Measurements from ENCODE around the gene SCAF4.
A peak's percentile ranks its signal among the peaks of the same experiment; 100 is the strongest.

Gene SCAF4

DNA sequence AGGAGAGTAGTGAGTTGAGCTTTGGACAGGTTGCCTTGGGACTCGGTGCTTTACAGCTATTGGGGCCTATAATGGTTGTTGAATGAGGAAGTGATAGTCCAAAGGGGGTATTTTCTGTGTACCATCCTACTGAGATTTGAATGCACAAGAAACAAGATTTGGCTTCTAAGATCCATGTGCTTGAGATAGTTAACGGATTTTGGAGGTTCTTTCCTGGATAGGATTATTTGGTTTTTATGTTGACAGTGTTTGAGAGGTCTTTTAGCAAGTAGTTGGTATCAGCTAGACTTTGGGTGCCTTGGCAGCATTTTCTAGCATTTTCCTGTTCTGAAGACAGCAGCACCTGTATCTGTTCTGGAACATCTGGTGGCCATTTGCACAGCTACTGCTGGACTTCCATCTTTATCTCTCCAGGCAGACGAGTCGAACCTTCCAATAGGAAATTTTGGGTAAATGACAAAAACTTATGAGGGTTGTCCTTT lies 3.6 kb upstream of the SCAF4 start:
- DNase-seq, result no peak

DNA sequence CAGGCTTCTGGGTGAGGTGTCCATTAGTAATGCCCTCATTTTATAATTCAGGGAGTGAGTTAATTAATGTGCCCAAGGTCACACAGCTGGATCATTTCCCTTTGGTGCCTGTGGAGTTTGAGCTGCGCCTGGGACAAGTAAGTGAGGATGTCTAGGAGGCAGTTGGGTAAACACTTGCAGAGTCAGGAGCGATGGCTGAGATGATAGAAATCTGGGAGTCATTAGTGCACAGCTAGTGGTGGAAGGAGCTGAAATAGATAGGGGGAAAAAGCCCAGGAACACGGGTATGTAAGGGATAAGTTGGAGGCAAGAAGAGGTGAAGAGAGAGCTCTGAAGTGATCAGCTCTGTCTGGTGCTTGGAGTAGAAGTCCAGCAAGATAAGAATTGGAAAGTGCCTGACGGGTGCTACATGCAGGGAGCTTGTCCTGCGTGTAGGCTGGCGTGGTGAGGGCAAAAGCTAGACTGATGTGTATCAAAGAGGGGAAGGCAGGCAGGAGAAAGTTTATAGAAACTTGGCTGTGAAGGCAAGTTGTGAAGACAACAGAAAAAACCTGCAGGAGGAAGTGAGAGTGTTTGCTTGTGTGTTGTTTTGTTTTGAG lies 1.7 kb upstream of the SCAF4 start:
- DNase-seq, result peak; percentile 42

DNA sequence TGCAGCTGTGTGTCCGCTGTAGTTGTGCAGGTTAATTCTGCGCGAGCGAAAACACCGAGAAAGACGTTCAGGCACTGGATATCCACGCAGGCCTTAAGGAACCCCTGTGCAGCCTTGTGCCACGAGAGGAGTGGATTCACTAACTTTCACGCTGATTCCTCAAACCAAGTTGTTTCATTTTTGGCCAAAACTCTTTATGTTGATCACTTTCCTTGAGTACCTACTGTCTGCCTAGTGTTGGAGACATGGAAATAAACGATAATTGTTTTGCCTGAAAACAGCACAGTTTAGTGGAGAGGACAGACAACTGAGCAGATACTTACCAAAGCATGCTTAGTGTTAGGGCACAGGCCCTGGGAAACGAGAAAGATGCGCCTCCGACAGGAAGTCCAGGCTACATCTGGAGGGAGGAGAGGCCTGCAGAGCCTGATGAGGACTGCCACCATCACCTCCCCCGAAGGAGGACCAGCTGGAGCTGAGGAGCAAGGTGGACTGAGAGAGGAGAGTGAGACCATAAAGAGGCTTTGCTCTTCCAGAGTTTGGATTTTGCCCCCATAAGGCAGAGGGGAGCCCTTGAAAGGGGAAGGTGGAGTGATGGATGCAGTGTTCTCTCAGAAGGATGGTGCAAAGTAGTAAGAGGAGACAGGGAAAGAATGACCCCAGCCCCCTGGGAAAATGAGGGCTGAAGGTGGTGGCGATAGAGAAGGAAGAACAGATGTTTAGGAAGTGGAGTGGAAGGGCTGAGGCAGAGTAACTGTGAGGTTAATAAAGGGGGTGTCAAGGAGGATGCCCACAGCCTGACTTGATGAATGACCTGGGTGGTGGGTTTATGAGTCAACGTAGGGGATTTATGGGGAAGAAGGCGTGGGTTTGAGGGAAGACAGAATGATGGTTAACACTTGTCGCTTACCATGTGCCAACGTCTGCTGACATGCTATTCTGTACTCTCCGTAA lies 956 bp upstream of the SCAF4 start:
- DNase-seq, result peak; percentile 69

DNA sequence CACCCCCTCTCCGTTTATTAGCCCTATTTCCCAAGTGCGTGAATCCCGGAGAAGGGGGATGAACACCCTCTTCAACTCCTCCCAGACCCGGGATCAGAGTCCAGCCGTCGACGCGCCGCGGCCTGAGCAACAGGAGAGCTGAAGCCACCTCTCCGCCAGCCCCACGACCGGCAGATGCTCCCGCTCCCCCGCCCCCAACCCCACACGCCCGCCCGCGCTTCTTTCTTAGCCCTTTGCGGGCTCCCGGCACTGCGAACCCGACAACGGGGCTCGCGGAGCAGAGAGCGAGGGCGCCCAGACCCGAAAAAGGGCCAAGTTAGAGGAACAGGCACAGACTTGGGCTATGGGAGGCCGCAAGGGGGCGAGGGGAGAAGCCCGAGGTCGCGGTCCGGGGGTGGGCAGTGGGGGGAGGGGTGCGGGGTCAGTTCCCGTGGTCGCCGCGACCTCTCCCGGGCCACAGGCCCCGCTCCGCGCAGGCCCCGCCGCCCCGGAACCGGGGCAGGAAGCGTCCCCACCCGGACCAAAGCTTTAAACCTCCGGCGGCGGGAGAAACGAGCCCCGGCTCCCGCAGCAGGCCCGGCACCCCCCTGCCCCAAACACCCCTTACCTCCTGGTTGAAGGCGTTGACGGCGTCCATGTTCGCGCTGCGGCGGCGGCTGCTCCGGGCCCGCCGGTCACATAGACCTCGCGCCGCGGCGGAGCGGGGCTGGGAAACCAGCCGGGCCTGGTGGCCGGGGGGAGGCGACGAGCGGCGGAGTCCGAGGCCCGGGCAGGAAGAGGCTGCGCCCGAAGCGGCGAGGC lies 662 bp downstream of the SCAF4 start:
- DNase-seq, result peak; percentile 83

DNA sequence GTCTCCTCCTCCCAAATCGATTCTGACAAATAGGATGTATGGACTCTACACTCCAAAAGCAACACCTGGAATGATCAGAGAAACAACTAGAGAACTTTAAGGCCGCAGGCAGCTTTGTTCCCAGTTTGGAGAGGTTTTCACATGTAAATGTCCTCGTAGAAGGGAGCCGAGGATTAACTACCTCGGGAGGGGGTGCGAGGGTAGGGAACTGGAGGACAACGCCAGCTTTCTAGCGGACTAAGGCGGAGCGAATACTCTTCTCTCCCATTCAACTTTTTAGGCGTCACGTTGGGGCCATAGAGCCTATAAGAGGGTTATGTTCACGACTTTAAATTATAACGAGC lies 1.2 kb downstream of the SCAF4 start:
- DNase-seq, result peak; percentile 83

DNA sequence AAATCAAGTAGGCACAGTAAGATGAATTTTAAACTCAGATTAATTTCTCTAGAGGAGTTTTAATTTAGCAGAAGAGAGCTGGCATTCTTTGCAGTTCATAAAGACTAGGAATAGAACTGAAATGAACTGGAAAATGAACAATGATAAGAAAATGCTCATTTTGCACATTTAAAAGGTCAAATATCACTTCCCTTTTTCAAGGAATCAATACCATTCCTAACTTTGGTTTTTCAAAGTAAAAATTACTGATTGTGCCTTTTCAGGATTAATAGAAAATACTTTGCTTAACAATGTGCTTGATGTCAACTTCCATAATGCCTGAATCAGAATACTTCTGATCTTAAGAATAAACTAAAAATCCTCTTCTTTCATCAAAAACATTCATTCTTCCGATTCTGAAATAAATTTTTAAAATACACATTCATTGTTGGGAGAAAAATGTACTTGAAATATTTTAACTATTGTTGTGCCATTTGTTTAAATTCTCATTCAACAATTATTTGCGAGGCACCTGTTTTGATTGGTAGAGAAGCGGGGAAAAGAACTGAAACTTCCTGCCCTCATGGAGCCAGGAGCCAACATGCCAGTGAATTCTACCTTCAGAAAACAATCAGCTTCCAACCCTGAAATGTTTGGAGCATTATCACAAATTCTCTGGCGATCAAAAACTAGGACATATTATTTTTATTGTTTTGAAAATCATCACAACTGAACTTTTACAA lies 2.1 kb downstream of the SCAF4 start:
- no peak for DNase-seq

DNA sequence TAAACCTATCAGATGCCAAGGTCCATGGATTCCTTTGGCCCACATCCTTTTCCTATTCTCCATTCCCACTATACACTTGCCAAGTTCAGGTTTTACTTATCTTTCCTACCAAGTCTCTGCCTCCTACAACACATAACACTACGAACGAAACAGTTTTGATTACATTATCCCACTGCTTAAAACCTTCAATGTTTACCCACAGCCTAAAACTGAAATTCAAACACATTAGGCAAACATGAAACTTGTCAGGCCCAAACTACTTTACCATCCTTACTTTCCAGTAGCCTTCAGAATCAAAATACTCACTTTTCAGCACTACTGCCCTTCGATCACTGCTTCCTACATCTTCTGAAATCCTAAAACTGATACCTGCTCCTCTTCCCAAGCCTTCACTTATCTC lies 3.0 kb downstream of the SCAF4 start:
- DNase-seq, result no peak

DNA sequence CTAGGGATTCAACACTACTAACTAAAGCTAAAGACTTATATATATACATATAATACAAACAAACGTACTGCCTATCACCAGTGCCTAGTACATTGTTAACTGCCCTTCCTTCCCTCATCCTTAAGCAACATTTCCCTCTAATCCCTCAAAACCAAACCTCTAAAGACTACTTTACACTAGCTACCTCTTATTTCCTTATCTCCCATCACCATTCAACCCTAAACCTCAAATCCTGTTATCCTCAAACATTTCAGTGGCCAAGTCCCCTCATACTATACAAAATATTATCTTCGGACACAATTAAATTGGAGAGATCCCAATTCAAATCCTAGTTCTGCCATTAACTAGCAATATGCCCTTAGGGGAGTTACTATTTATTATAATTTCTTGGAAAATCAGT lies 3.7 kb downstream of the SCAF4 start:
- DNase-seq, result no peak

DNA sequence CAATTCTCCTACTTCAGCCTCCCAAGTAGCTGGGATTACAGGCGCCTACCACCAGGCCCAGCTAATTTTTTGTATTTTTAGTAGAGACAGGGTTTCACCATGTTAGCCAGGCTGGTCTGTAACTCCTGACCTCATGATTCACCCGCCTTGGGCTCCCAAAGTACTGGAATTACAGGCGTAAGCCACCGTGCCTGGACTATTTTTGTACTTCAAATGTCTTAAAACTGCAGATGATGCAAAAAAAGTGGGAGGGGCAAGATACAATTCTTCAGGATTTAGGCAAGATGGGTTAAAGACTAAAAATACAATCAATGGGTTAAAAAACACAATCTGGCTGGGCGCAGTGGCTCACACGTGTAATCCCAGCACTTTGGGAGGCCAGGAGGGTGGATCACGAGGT lies 4.7 kb downstream of the SCAF4 start:
- no peak for DNase-seq

DNA sequence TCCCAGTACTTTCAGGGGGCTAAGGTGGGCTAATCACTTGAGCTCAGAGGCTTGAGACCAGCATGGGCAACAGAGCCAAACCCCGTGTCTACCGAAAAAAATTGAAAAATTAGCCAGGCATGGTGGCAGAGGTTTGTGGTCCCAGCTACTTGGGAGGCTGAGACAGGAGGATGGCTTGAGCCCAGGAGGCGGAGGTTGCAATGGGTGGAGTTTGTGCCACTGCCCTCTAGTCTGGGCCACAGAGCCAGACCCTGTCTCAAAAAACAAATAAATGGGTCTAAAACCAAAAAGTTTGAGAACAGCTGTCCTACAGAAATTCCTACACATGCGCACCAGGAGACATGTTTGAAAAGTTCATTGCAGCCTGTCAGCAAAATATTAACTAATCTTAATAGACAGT lies 5.5 kb downstream of the SCAF4 start:
- no peak for DNase-seq

DNA sequence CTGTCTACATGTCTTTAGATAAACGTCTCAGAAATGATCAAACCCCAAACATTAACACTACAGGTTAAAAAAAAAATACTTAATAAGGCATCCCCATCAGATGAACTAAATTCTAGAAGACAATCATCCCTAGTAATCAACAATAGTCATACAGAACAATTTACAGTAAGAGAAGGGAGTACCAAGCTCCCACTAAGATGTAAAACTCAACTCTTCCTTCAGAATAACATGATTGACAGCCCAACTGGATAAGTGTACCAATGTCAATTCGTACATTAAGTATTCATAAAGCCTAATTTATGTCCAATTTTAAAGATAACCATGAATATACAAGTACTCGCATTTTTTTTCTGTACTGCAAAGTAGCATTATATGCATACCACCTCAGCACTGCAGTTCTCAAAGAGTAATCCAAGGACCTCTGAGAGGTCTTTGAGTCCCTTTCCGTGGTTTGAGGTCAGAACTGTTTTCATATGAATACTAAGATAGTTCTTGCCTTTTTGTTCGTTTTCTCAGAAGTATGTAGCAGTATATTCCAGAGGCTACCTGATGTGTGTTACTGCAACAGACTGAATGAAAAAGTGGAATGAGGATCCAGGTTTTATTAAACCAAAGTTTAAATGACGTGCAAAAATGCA lies 6.6 kb downstream of the SCAF4 start:
- no peak for DNase-seq

DNA sequence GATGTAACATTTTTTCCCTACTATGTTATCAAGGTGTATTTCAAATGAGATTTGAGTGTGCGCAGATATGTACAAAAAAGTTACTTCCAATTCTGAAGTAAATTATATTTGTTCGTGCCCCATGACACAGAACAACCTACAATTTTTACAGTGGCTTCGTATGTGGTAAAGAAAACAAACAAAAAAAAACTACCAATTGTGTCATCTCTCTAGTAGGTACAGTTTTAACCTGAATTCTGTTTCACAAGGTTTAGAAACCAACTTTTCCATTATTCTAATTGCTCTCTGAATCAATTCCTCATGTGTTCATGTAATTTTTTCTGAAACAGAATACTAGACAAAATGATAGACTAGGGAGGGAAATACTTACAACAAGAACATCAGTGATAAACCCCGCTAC lies 7.4 kb downstream of the SCAF4 start:
- DNase-seq, result no peak

DNA sequence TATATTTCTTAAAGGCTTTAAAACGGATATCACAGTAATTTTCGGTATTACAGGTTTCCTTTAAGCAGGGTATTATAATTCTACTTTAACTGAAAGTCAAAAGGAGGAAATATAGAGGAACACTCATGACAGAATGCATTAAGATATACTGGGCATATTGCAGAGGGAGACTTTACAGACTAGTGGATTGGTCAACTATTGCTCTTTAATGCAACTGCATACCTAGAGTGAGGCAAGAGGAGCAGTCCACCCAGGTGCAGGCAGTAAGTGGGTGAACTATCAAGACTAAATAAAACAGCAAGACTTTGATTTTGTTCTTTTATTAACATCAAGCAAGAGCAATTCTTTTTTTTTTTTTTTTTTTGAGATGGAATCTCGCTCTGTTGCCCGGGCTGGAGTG lies 10.5 kb downstream of the SCAF4 start:
- no peak for DNase-seq

DNA sequence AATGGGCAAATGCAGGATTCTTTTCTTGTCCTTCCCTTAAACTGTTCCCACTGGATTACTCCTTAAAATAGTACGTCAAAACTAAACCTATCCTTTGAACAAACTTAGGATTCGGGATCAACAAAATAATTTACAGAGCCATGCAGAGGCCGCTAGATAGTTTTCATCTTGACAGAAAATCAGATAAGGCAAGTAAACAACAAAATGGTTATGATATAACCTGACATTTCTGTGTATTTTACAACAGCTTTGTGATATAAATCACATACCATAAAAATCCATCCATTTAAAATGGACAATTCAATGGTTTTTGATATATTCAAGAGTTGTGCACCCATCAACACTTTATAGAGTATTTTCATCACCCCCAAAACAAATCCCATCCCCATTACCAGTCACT lies 11.2 kb downstream of the SCAF4 start:
- DNase-seq, result no peak

DNA sequence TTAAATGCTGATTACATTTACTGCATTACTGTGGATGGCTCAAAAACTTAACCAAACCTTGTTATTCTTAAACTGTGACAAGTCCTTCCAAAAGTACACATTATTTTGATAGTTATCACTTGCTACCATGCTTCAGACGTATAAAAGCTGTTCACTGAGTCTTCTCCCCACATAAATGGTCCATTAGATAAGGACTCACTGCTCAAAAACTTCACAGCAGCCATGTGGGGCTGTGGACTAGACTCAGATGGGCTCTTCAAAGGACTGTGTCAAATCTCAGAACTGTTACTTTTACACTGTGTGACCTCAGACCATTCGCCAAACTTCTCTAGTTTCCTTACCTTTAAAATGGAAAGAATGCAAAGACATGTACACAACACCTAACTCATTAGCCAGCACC lies 11.6 kb downstream of the SCAF4 start:
- DNase-seq, result no peak

DNA sequence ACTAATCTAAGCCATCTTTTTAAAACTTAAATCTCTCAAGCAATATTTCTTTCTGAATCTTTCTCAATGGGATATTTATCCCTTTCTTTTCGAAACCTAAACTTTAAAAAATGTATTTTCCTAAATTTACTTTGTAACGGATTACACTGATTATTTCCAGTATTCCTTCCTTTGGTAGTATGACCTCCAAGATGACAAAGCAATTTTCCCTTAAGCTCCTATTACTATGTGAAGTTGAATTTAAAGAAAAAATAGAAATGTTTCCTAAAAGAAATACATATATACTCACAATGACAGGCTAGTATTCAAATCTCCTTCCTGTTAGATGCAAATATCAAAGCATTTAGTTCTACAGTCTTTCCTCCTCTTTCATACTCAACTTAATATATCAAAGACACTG lies 15.8 kb downstream of the SCAF4 start:
- DNase-seq, result no peak

DNA sequence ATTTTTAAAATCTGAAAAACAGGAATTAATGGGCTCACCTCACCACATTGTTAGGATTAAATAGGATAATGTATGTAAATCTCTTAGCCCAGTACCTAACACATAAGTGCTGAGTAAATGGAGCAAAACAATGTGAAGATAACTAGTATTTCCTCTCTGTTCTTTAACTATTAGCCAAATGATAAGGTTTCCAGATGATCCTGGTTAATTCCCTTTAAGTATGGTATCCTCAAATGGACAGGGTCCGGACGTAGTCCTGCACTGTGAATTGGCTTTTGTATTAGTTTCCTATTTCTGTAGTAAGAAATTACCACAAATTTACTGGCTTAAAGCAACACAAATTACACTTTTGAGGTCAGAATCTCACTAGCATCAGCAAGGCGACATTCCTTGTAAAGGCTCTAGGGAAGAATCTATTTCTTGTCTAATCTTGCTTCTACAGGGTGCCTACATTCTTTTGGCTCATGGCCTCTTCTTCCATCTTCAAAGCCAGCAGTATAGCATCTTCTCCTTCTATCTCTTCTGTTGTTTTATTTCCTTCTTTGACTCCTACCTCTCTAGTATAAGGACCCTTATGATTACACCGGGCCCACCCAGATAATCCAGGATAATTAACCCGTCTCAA lies 17.1 kb downstream of the SCAF4 start:
- DNase-seq, result peak; percentile 51

DNA sequence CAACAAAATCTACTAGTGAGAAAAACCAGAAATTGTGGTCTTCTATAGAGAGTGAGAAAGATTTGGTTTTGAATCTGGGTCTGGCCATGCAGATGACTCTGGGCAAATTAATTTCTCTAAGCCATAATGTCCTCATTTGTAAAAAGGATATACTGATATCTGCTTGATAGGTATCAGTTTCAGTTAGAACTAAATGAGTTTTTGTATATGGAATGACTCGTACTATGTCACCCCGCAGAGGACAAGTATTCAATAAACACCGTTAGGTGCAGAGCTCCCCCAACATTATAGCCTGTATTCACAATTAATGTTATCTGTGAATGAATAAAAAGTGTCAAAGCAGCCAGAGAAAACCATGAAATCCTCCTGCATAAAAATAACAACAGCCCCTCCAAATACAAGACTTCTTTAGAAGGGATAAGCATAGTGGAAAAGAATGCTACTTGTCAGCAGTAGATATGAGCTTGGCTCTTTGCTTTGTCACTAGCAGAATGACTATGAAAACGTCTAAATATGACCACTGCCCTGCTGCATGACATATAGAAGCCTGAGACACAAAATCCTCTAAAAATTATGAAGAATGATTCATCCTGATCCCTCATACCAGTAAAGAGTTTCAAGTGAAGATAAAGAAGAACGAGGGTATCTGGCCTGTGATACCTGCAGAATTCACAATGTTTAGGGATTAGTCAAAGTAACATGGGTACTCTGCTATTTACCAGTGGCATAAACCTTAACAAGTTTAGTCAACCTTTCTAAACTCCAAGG lies 17.8 kb downstream of the SCAF4 start:
- no peak for DNase-seq

DNA sequence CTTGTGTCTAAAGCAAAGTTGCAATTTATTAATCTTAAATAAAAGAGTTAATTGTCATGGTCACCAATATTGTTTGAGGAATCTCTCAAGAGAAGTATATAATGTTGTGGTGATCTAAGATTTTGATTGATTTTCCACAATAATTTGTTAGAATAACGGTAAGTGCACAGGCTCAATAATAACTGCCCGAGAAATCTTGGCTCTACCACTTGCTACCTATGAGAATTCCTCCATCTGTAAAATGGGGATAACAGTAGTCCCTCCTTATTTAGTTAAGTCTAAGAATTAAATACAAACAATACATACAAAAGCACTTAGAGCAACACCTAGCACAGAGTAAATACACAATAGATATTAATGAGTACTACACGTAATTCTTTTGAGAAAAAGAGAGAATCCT lies 18.8 kb downstream of the SCAF4 start:
- no peak for DNase-seq

DNA sequence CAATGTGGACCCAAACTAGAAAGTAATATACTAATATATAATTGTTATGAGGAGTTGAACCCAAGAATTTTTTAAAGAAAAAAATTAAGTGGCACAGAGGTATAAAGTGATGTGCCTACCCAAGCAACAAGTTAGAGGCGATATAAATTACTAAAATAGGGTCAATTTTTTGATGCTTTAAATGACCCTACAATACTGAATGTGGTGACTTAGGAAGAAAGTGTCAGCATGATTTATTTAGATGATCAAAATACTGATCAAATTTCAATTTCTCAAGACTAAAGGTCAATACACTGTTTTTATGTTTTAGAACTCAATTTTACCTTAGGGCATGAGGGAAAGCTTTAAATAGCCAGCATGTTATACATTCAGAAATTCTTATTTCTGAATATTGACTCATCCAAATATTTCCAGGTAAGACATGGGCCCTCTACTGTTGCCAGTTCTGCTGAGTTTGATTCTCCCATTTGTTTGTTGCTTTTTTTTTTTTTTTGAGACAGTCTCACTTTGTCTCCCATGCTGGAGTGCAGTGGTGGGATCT lies 20.1 kb downstream of the SCAF4 start:
- DNase-seq, result no peak

DNA sequence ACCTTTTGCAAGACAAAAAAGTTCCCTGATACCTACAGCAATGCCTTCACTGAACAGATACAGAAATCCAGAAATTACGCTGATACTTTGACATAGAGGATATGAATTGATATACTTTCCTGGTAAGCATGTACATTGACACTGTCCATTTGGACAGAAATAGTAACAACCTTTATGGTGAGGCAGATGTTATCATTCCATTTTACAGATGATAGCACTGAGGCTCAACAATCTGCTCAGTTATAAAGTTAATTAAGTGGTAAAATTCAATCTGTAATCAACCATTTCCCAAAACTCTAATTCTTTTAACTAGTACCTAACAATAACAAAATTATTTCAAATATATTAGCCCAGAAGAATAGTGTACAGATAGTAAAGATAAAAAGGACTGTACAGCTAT lies 20.6 kb downstream of the SCAF4 start:
- no peak for DNase-seq
